ENCODE data around the gene CRTC3.
"Not testable (repeated sequence)": the region's sequence is repeated elsewhere in the genome, so short reads cannot be mapped to it uniquely, and the experiment has no call there.

GRCh38 chr15:90667755-90668345, 138.1 kb downstream of the CRTC3 start:
- TF ChIP-seq CTCF (IDR thresholded peaks at IDR 0.05); ZFX (IDR thresholded peaks at IDR 0.05; ENCODE audit: borderline replicate concordance): not testable (repeated sequence)

All from 22Rv1 (cell line).